Astrocyte (in vitro differentiated cells and primary cell): ENCODE results near the gene KRT4. TPM values are rescaled to one million over a fixed set of nuclear protein-coding genes. Genes with fewer than 3 reads are reported as not detected.

ENCODE experiments used
- DNase-seq: peaks from one replicate; pipeline ENCODE4 v3.0.0-alpha.2; 2010; ENCODE audit warnings: low read depth
- FAIRE-seq: peaks from 2 replicates; lab custom pipeline; 2011; peaks lifted over from hg19 to GRCh38; lab: Jason Lieb, UNC
- H2AFZ ChIP-seq: 2 replicates; pipeline ENCODE4 v1.6.0; 2012; ENCODE audit warnings: low read depth, low read length, inconsistent platforms
- H3K27ac ChIP-seq: 2 replicates; pipeline ENCODE4 v1.5.1; 2011; ENCODE audit warnings: low read depth, low read length, inconsistent platforms
- H3K27me3 ChIP-seq: 2 replicates; pipeline ENCODE4 v1.6.0; 2011; ENCODE audit warnings: low read length, inconsistent platforms; ENCODE audit not compliant: insufficient read depth
- H3K36me3 ChIP-seq: 2 replicates; pipeline ENCODE4 v1.5.1; 2011; ENCODE audit warnings: low read length, inconsistent platforms; ENCODE audit not compliant: insufficient read depth
- H3K4me1 ChIP-seq: 2 replicates; pipeline ENCODE4 v1.5.1; 2011; ENCODE audit warnings: low read length, inconsistent platforms; ENCODE audit not compliant: insufficient read depth
- H3K4me2 ChIP-seq: 2 replicates; pipeline ENCODE4 v1.6.0; 2012; ENCODE audit warnings: low read length, inconsistent platforms
- H3K4me3 ChIP-seq: 2 replicates; pipeline ENCODE4 v1.5.1; 2011; ENCODE audit warnings: low read depth, mild to moderate bottlenecking, low read length, inconsistent platforms; ENCODE audit not compliant: insufficient read depth
- H3K79me2 ChIP-seq: 2 replicates; pipeline ENCODE4 v1.6.0; 2012; ENCODE audit warnings: mild to moderate bottlenecking, low read length, inconsistent platforms; ENCODE audit not compliant: insufficient read depth
- H3K9ac ChIP-seq: 2 replicates; pipeline ENCODE4 v1.6.0; 2012; ENCODE audit warnings: mild to moderate bottlenecking, low read length, inconsistent platforms
- H3K9me3 ChIP-seq: 2 replicates; pipeline ENCODE4 v1.5.1; 2012; ENCODE audit warnings: low read depth, mild to moderate bottlenecking, low read length, inconsistent platforms; ENCODE audit not compliant: insufficient read depth
- H4K20me1 ChIP-seq: 2 replicates; pipeline ENCODE4 v1.6.0; 2012; ENCODE audit warnings: low read length, inconsistent platforms; ENCODE audit not compliant: insufficient read depth
- H3K27ac Mint-ChIP-seq: one replicate; pipeline ENCODE4 v1.8.0; 2021; ENCODE audit warnings: mild to moderate bottlenecking, mixed read lengths; ENCODE audit not compliant: unreplicated experiment
- H3K27me3 Mint-ChIP-seq: one replicate; pipeline ENCODE4 v1.8.0; 2021; ENCODE audit warnings: low read depth, mixed read lengths; ENCODE audit not compliant: unreplicated experiment
- H3K36me3 Mint-ChIP-seq: one replicate; pipeline ENCODE4 v1.8.0; 2021; ENCODE audit warnings: low read depth, mixed read lengths; ENCODE audit not compliant: unreplicated experiment
- H3K4me1 Mint-ChIP-seq: one replicate; pipeline ENCODE4 v1.8.0; 2021; ENCODE audit warnings: low read depth, mixed read lengths; ENCODE audit not compliant: unreplicated experiment
- H3K4me3 Mint-ChIP-seq: one replicate; pipeline ENCODE4 v1.8.0; 2021; ENCODE audit warnings: mild to moderate bottlenecking, moderate library complexity, mixed read lengths; ENCODE audit not compliant: unreplicated experiment
- H3K9me3 Mint-ChIP-seq: one replicate; pipeline ENCODE4 v1.8.0; 2021; ENCODE audit warnings: mild to moderate bottlenecking, mixed read lengths; ENCODE audit not compliant: unreplicated experiment
- EZH2 ChIP-seq: IDR thresholded peaks from 2 replicates; pipeline ENCODE4 v1.6.1; 2012; ENCODE audit warnings: mild to moderate bottlenecking, low read length, inconsistent platforms; ENCODE audit not compliant: insufficient read depth
- total RNA-seq: library from RNA; stranded (reverse); gene quantifications from 2 replicates; pipeline ENCODE4 v1.2.1, GENCODE V29; 2021
- TF ChIP-seq, protein P1 (sequence below): IDR thresholded peaks from 2 replicates; pipeline ENCODE4 v1.5.1; 2011; ENCODE audit warnings: low read depth, mild to moderate bottlenecking, inconsistent platforms, low read length, moderate library complexity; ENCODE audit not compliant: insufficient read depth

Gene KRT4
- total RNA-seq, 1 donor from 2014 or later, result not detected

- H2AFZ ChIP-seq, result no peak overlapping the region
- no peak overlapping the region for H3K27ac Mint-ChIP-seq
- no peaks in the 10 kb centered on the region for H3K36me3 ChIP-seq
- peaks cover 6% of the 10 kb centered on the region for H3K4me1 ChIP-seq
- H3K4me1 Mint-ChIP-seq, result peaks cover 5% of the 10 kb centered on the region
- no peak overlapping the region for H3K4me3 Mint-ChIP-seq
- H3K9ac ChIP-seq, result no peak overlapping the region
- peaks cover 3% of the 10 kb centered on the region for H3K9me3 Mint-ChIP-seq
- H3K9me3 ChIP-seq, result no peaks in the 10 kb centered on the region
- H4K20me1 ChIP-seq, result no peaks in the 10 kb centered on the region
- no peak for DNase-seq
- no peak overlapping the region for H3K27ac ChIP-seq
- TF ChIP-seq EZH2, result no peak
- TF ChIP-seq, protein P1, sequence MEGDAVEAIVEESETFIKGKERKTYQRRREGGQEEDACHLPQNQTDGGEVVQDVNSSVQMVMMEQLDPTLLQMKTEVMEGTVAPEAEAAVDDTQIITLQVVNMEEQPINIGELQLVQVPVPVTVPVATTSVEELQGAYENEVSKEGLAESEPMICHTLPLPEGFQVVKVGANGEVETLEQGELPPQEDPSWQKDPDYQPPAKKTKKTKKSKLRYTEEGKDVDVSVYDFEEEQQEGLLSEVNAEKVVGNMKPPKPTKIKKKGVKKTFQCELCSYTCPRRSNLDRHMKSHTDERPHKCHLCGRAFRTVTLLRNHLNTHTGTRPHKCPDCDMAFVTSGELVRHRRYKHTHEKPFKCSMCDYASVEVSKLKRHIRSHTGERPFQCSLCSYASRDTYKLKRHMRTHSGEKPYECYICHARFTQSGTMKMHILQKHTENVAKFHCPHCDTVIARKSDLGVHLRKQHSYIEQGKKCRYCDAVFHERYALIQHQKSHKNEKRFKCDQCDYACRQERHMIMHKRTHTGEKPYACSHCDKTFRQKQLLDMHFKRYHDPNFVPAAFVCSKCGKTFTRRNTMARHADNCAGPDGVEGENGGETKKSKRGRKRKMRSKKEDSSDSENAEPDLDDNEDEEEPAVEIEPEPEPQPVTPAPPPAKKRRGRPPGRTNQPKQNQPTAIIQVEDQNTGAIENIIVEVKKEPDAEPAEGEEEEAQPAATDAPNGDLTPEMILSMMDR, result no peak
- peaks cover 2% of the 10 kb centered on the region for H3K36me3 Mint-ChIP-seq
- H3K27me3 Mint-ChIP-seq, result peaks cover 67% of the 10 kb centered on the region
- H3K27me3 ChIP-seq, result peaks cover 4% of the 10 kb centered on the region
- FAIRE-seq, result no peak
- H3K4me2 ChIP-seq, result no peak overlapping the region
- no peaks in the 10 kb centered on the region for H3K79me2 ChIP-seq
- H3K4me3 ChIP-seq, result no peak overlapping the region
These were observed 7.3 kb upstream of the KRT4 start for GRCh38 chr12:52821071-52821730.

DNA sequence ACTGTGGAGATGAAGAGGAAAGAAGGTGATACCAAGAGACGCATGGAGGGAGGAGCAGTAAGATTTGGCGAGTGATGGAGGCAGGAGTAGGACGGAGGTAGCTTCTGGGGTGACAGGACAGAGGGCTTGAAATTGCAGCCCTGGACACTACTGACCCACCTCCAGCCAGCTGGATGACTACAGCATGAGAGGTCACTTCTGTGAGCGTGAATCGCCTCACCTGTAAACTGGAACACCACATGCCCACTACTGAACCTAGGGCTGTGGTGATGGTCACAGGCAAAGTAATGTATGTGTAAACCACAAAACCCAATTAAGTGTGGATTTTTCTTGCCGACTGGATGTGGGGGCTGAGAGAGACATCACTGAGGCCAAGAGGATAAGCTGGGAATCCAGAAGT lies 6.6 kb upstream of the KRT4 start:
- Histone ChIP-seq H3K27ac (no peak overlapping the region), H2AFZ (no peak overlapping the region), H3K36me3 (no peaks in the 10 kb centered on the region), H3K27me3 (peaks cover 4% of the 10 kb centered on the region), H3K79me2 (no peaks in the 10 kb centered on the region), H3K9ac (no peak overlapping the region), H4K20me1 (no peaks in the 10 kb centered on the region), H3K9me3 (no peaks in the 10 kb centered on the region), H3K4me1 (peaks cover 6% of the 10 kb centered on the region), H3K4me2 (no peak overlapping the region), H3K4me3 (no peak overlapping the region)
- no peak overlapping the region for H3K4me3 Mint-ChIP-seq
- peaks cover 5% of the 10 kb centered on the region for H3K4me1 Mint-ChIP-seq
- peaks cover 2% of the 10 kb centered on the region for H3K36me3 Mint-ChIP-seq
- FAIRE-seq, result no peak
- TF ChIP-seq, protein P1, result no peak
- no peak for TF ChIP-seq EZH2
- no peak overlapping the region for H3K27ac Mint-ChIP-seq
- peaks cover 67% of the 10 kb centered on the region for H3K27me3 Mint-ChIP-seq
- peaks cover 3% of the 10 kb centered on the region for H3K9me3 Mint-ChIP-seq
- DNase-seq, result no peak

- no peak overlapping the region for H3K27ac Mint-ChIP-seq
- FAIRE-seq, result no peak
These were observed 6.0 kb upstream of the KRT4 start for GRCh38 chr12:52819731-52820510.

More at GRCh38 chr12:52819731-52820510, 6.0 kb upstream of the KRT4 start:
- peaks cover 5% of the 10 kb centered on the region for H3K4me1 Mint-ChIP-seq
- Histone ChIP-seq H3K4me2 (no peak overlapping the region), H3K4me3 (no peak overlapping the region), H3K9ac (no peak overlapping the region), H3K4me1 (peaks cover 6% of the 10 kb centered on the region), H3K79me2 (no peaks in the 10 kb centered on the region), H3K27me3 (peaks cover 4% of the 10 kb centered on the region), H2AFZ (no peak overlapping the region), H4K20me1 (no peaks in the 10 kb centered on the region), H3K27ac (no peak overlapping the region), H3K36me3 (no peaks in the 10 kb centered on the region), H3K9me3 (no peaks in the 10 kb centered on the region)
- TF ChIP-seq, protein P1, result no peak
- no peak for TF ChIP-seq EZH2
- peaks cover 65% of the 10 kb centered on the region for H3K27me3 Mint-ChIP-seq
- H3K9me3 Mint-ChIP-seq, result no peaks in the 10 kb centered on the region
- H3K36me3 Mint-ChIP-seq, result peaks cover 2% of the 10 kb centered on the region
- no peak overlapping the region for H3K4me3 Mint-ChIP-seq
- DNase-seq, result no peak
